ENCODE data around the gene LMO1. TPM values are rescaled to one million over a fixed set of nuclear protein-coding genes. Genes with fewer than 3 reads are reported as not detected.
A peak's percentile ranks its signal among the peaks of the same experiment; 100 is the strongest.

The LMO1 gene
- total RNA-seq, 2 experiments from 2014 or later, result not detected

GRCh38 chr11:8237453-8237852, 26.2 kb downstream of the LMO1 start:
- TF ChIP-seq EZH2phosphoT487 (IDR thresholded peaks at IDR 0.05; ENCODE audit: borderline replicate concordance, low read depth, low read length), result no peak
- no peak for TF ChIP-seq CTCF (conservative IDR thresholded peaks at IDR 0.05; ENCODE audit: low read length)
- intact Hi-C loops (cut with micrococcal nuclease; ENCODE audit: unreplicated experiment), result no loop called here
- no peaks in the 10 kb centered on the region for H4K20me1 ChIP-seq (ENCODE audit: insufficient read depth, low read length)
- ChIA-PET CTCF (ENCODE audit: unreplicated experiment) (no interaction called here), POLR2A (no interaction called here)
- H3K4me1 ChIP-seq (ENCODE audit: insufficient read depth, low read length, poor library complexity, severe bottlenecking), result no peaks in the 10 kb centered on the region
- H3K4me3 ChIP-seq (ENCODE audit: low read depth, low read length, poor library complexity, severe bottlenecking), result no peak overlapping the region
- H3K9me3 ChIP-seq (ENCODE audit: low read length), result no peaks in the 10 kb centered on the region
- no peak for DNase-seq (ENCODE audit: low spot score)
- no peak overlapping the region for H2AFZ ChIP-seq (ENCODE audit: low read length)
- no peak overlapping the region for H3K4me2 ChIP-seq (ENCODE audit: low read length)
- no peaks in the 10 kb centered on the region for H3K79me2 ChIP-seq (ENCODE audit: insufficient read depth, low read depth, low read length)
- H3K36me3 ChIP-seq (ENCODE audit: insufficient read depth, low read length), result no peaks in the 10 kb centered on the region
- H3K9me2 ChIP-seq (ENCODE audit: insufficient read depth, low read length), result no peaks in the 10 kb centered on the region
- no peak overlapping the region for H3K27ac ChIP-seq (ENCODE audit: low read depth, low read length, poor library complexity, severe bottlenecking)
- BruUV-seq (replicated peaks), result no TSS peak

GRCh38 chr11:8235925-8236324, 27.8 kb downstream of the LMO1 start:
- Histone ChIP-seq H3K36me3 (ENCODE audit: insufficient read depth, low read length) (no peaks in the 10 kb centered on the region), H3K4me1 (ENCODE audit: insufficient read depth, low read length, poor library complexity, severe bottlenecking) (no peaks in the 10 kb centered on the region), H2AFZ (ENCODE audit: low read length) (peak overlapping the region; percentile 11; the same call in 1 of the 2 replicates), H3K9me2 (ENCODE audit: insufficient read depth, low read length) (no peaks in the 10 kb centered on the region), H3K79me2 (ENCODE audit: insufficient read depth, low read depth, low read length) (no peaks in the 10 kb centered on the region), H3K4me2 (ENCODE audit: low read length) (no peak overlapping the region), H3K27ac (ENCODE audit: low read depth, low read length, poor library complexity, severe bottlenecking) (no peak overlapping the region), H3K4me3 (ENCODE audit: low read depth, low read length, poor library complexity, severe bottlenecking) (no peak overlapping the region), H4K20me1 (ENCODE audit: insufficient read depth, low read length) (no peaks in the 10 kb centered on the region), H3K9me3 (ENCODE audit: low read length) (no peaks in the 10 kb centered on the region)
- ChIA-PET POLR2A (no interaction called here), CTCF (ENCODE audit: unreplicated experiment) (no interaction called here)
- no peak for DNase-seq (ENCODE audit: low spot score)
- no TSS peak for BruUV-seq (replicated peaks)
- TF ChIP-seq EZH2phosphoT487 (IDR thresholded peaks at IDR 0.05; ENCODE audit: borderline replicate concordance, low read depth, low read length), result no peak
- no peak for TF ChIP-seq CTCF (conservative IDR thresholded peaks at IDR 0.05; ENCODE audit: low read length)
- intact Hi-C loops (cut with micrococcal nuclease; ENCODE audit: unreplicated experiment), result no loop called here

GRCh38 chr11:8234910-8235309, 28.8 kb downstream of the LMO1 start:
- DNase-seq (ENCODE audit: low spot score), result no peak
- no peaks in the 10 kb centered on the region for H3K4me1 ChIP-seq (ENCODE audit: insufficient read depth, low read length, poor library complexity, severe bottlenecking)
- TF ChIP-seq CTCF (conservative IDR thresholded peaks at IDR 0.05; ENCODE audit: low read length) (no peak), EZH2phosphoT487 (IDR thresholded peaks at IDR 0.05; ENCODE audit: borderline replicate concordance, low read depth, low read length) (no peak)
- H3K9me3 ChIP-seq (ENCODE audit: low read length), result no peaks in the 10 kb centered on the region
- H3K79me2 ChIP-seq (ENCODE audit: insufficient read depth, low read depth, low read length), result no peaks in the 10 kb centered on the region
- peak overlapping the region; percentile 30 for H3K4me2 ChIP-seq (ENCODE audit: low read length)
- H3K4me3 ChIP-seq (ENCODE audit: low read depth, low read length, poor library complexity, severe bottlenecking), result no peak overlapping the region
- no peak overlapping the region for H3K27ac ChIP-seq (ENCODE audit: low read depth, low read length, poor library complexity, severe bottlenecking)
- no peaks in the 10 kb centered on the region for H3K36me3 ChIP-seq (ENCODE audit: insufficient read depth, low read length)
- CTCF ChIA-PET (ENCODE audit: unreplicated experiment), result no interaction called here
- POLR2A ChIA-PET, result no interaction called here
- no peaks in the 10 kb centered on the region for H3K9me2 ChIP-seq (ENCODE audit: insufficient read depth, low read length)
- intact Hi-C loops (cut with micrococcal nuclease; ENCODE audit: unreplicated experiment), result no loop called here
- BruUV-seq (replicated peaks), result no TSS peak
- H2AFZ ChIP-seq (ENCODE audit: low read length), result no peak overlapping the region; the same call in 1 of the 2 replicates
- no peaks in the 10 kb centered on the region for H4K20me1 ChIP-seq (ENCODE audit: insufficient read depth, low read length)

All from OCI-LY7 (cell line).